ENCODE results near the gene UFSP1. TPM values are rescaled to one million over a fixed set of nuclear protein-coding genes. Genes with fewer than 3 reads are reported as not detected.

Gene UFSP1
- polyA plus RNA-seq, 1 experiment = 2.0 TPM

DNA sequence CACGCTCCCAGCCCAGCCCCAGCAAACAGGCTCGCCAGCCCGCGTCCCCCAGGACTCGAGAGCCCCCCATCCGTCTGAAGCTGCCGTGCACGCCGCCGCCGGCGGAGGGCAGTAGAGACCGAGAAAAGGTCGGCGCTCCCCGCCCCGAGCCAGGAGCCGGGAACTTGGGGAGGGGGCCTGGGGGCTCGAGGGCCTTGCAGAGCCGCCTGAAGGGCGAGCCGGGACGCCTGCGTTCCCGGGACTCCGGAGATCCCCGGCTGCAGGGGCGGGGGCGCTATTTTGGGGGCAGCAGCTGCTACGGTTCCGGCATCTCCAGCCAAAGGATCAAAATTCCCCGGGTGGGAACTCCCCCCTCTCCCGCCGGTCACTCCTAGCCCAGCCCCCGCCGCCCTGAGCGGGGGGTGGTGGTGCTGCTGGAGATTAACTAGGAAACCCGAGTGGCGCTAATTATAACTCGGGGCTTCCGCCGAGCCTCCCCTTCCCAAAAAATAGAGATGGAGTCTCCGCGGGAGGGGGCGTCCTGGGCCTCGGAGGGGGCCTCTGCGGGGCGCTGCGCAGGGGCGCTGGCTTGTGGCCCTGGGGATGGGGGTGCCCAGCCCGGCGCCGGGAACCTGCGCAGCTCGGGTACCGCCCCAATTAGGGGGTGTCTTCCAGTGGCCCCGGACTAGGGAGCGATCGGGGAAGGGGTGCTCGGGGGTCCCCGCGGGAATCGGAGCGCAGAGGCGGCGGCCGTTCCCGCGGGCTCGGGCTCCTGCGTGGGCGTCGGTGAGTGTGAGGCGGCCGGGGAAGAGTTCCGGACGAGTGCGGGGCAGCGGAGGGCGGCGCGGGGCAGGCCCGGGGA lies 5.6 kb upstream of the UFSP1 start:
- no peak for DNase-seq (ENCODE audit: low read depth)
- TF ChIP-seq, protein P1, sequence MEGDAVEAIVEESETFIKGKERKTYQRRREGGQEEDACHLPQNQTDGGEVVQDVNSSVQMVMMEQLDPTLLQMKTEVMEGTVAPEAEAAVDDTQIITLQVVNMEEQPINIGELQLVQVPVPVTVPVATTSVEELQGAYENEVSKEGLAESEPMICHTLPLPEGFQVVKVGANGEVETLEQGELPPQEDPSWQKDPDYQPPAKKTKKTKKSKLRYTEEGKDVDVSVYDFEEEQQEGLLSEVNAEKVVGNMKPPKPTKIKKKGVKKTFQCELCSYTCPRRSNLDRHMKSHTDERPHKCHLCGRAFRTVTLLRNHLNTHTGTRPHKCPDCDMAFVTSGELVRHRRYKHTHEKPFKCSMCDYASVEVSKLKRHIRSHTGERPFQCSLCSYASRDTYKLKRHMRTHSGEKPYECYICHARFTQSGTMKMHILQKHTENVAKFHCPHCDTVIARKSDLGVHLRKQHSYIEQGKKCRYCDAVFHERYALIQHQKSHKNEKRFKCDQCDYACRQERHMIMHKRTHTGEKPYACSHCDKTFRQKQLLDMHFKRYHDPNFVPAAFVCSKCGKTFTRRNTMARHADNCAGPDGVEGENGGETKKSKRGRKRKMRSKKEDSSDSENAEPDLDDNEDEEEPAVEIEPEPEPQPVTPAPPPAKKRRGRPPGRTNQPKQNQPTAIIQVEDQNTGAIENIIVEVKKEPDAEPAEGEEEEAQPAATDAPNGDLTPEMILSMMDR (IDR thresholded peaks at IDR 0.05; ENCODE audit: insufficient read depth, low read depth, low read length) = peak; percentile 89
- Histone ChIP-seq H3K36me3 (ENCODE audit: control insufficient read depth, insufficient read depth, low read length) (no peaks in the 10 kb centered on the region), H3K27me3 (ENCODE audit: control insufficient read depth, insufficient read depth, low read length) (peaks cover 13% of the 10 kb centered on the region), H3K4me3 (ENCODE audit: low read depth, low read length) (peak overlapping the region; percentile 37)
- ChIA-PET CTCF (interaction anchor here (0.7 to 3.7 kb wide), 33 partner anchors 10 to 388 kb away, joined by 3 to 40 read pairs (median 5); partner anchors contain the start of genes SRRT, TRIM56 and TRIP6), POLR2A (interaction anchor here (0.6 kb wide), 1 partner anchor 232 kb away, joined by 3 read pairs; the partner anchor contains the start of gene SERPINE1)

DNA sequence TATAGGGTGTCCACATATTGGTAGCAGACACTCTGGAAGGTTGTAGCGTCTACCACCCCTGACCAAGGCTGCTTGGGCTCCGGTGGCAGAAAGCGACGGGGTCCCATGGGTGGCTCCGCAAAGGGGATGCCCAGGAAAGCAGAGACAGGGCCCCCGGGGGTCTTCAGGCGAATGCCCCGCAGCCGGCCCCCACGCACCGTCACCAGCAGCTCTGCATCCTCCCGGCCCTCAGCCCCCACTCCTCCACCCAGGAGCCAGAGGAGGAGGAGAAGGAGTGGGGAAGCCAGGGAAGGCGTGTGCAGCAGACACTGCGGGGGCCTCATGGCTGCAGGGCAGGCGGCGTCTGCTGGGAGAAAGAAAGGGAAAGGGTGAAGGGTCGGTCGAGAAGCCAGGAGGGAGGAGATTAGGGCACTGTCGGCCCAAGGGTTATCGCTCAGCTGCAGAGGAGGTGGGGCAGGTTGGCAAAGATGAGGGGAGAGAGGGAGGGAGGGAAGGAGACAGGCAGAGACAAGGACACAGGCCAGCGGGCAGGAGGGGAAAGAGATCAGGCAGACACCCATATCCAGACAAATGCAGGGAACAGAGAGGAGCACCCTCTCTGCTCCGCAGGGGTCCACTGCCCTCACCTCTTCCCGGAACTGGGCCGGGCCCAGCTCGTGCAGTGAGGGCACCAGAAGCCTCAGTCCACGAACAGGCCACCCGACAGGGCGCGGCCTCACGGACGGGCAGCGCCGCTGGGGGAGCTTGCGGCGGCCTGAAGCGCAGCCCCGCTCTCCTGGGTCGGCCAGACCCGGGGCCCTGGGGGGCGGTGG lies 4.6 kb upstream of the UFSP1 start:
- POLR2A ChIA-PET = no interaction called here
- H3K36me3 ChIP-seq (ENCODE audit: control insufficient read depth, insufficient read depth, low read length) = no peaks in the 10 kb centered on the region
- no peak for DNase-seq (ENCODE audit: low read depth)
- TF ChIP-seq, protein P1 (IDR thresholded peaks at IDR 0.05; ENCODE audit: insufficient read depth, low read depth, low read length) = no peak
- H3K27me3 ChIP-seq (ENCODE audit: control insufficient read depth, insufficient read depth, low read length) = peaks cover 11% of the 10 kb centered on the region
- CTCF ChIA-PET = interaction anchor here (0.8 to 3.7 kb wide), 30 partner anchors 10 to 389 kb away, joined by 3 to 40 read pairs (median 6); partner anchors contain the start of genes SRRT and TRIM56
- no peak overlapping the region for H3K4me3 ChIP-seq (ENCODE audit: low read depth, low read length)

DNA sequence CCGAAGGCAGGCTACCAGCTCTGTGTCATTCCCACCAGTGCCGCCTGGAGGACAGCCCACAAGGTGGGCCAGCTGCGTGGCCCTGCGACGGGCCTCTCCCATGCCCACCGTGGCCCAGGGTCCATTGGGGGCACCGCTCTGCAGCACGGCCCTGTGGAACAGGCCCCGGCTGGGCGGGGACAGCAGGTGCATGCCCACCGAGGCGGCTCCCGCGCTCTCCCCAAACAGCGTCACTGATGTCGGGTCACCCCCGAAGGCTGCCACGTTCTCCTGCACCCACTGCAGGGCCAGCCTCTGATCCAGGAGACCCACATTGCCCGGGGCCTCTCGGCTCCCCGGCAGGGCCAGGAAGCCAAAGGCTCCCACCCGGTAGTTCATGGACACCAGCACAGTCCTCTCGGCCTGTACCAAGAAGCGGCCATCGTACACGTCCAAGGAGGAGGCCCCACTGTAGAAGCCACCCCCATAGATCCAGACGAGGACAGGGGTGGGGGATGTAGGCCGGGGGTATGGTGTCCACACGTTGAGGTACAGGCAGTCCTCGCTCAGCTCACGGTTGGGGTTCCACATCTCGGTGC lies 3.9 kb upstream of the UFSP1 start:
- TF ChIP-seq, protein P1 (IDR thresholded peaks at IDR 0.05; ENCODE audit: insufficient read depth, low read depth, low read length) = no peak
- CTCF ChIA-PET = interaction anchor here (1.1 to 3.7 kb wide), 9 partner anchors 11 to 315 kb away, joined by 3 to 40 read pairs (median 14); partner anchors contain the start of gene TRIM56
- peaks cover 1% of the 10 kb centered on the region; the same call in 1 of the 2 replicates for H3K36me3 ChIP-seq (ENCODE audit: control insufficient read depth, insufficient read depth, low read length)
- no peak overlapping the region for H3K4me3 ChIP-seq (ENCODE audit: low read depth, low read length)
- POLR2A ChIA-PET = interaction anchor here (0.6 kb wide), 1 partner anchor 793 kb away, joined by 17 read pairs; no protein-coding TSS in a partner anchor
- peaks cover 11% of the 10 kb centered on the region for H3K27me3 ChIP-seq (ENCODE audit: control insufficient read depth, insufficient read depth, low read length)
- DNase-seq (ENCODE audit: low read depth) = no peak

DNA sequence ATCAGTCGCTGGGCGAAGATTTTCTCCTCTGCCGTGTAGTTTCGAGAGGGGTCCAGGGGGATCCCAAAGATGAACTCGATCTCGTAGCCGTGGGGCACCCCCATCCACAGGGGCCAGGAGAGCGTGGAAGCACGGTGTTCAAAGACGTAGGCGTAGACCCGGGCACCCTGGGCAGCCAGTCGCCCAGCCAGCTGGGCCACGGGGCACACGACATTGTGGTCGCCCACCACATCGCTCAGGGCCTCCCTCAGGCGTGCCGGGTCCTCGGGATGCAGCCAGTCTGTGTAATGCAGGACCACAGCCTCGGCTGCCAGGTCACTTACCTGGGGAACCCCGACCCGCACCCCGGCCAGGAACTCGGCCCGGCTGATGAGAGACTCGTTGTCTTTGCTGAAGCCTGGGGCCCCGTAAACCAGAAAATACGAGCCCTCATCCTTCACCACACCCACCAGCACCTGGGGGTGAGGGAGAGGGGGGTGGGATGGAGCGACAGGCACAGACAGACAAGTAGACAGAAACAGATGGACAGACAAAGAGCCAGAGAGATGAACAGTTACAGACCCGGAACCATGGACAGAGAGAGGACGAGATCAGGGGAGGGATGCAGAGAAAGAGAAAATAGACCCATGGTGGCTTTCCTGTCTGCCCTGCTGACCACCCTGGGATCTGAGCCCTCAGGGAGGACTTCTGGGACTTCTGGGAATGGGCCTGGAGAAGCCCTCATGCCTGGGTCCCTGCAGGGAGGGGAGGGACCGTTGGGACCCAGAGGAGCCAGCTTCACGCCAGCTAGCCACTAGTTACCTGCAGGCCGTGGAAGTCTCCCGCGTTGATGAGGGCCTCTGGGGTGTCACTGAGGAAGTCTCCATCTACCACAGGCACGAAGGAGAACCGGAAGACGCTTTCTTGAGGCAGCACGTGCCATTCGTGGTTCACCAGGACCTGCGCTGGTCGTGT lies 3.1 kb upstream of the UFSP1 start:
- H3K27me3 ChIP-seq (ENCODE audit: control insufficient read depth, insufficient read depth, low read length) = peaks cover 8% of the 10 kb centered on the region
- CTCF ChIA-PET = interaction anchor here (0.7 to 3.7 kb wide), 6 partner anchors 166 to 267 kb away, joined by 3 to 40 read pairs (median 8); partner anchors contain the start of genes POP7 and TRIM56
- no peak for DNase-seq (ENCODE audit: low read depth)
- peaks cover 7% of the 10 kb centered on the region for H3K36me3 ChIP-seq (ENCODE audit: control insufficient read depth, insufficient read depth, low read length)
- TF ChIP-seq, protein P1 (IDR thresholded peaks at IDR 0.05; ENCODE audit: insufficient read depth, low read depth, low read length) = no peak
- H3K4me3 ChIP-seq (ENCODE audit: low read depth, low read length) = no peak overlapping the region
- POLR2A ChIA-PET = interaction anchor here (0.6 kb wide), 1 partner anchor 792 kb away, joined by 17 read pairs; no protein-coding TSS in a partner anchor
